Liver (tissue), 3 donors: ENCODE results near the gene EYA4.

Experiments
- HNF4G ChIP-seq: IDR thresholded peaks from 2 replicates; pipeline ENCODE4 v1.6.1; 2016; ENCODE audit warnings: antibody characterized with exemption
- REST ChIP-seq: IDR thresholded peaks from 2 replicates; pipeline ENCODE4 v1.6.1; 2016; ENCODE audit warnings: antibody characterized with exemption, mild to moderate bottlenecking
- RXRA ChIP-seq, 2 donors: IDR thresholded peaks; 2 replicates each; pipeline ENCODE4 v1.6.1; 2017 to 2018; ENCODE audit warnings: antibody characterized with exemption in 2 of 2, mild to moderate bottlenecking in 1 of 2
- SP1 ChIP-seq: IDR thresholded peaks from 2 replicates; pipeline ENCODE4 v1.6.1; 2018; ENCODE audit warnings: antibody characterized with exemption, mild to moderate bottlenecking
- TF ChIP-seq, protein P1 (sequence below): fragments of 150-350 bp; IDR thresholded peaks from 2 replicates; pipeline ENCODE4 v1.5.1; 2017; ENCODE audit warnings: improper control_type of control experiment, low read depth, low read length; ENCODE audit not compliant: missing input control
- donor health status: healthy.
- donor health status: healthy.

DNA sequence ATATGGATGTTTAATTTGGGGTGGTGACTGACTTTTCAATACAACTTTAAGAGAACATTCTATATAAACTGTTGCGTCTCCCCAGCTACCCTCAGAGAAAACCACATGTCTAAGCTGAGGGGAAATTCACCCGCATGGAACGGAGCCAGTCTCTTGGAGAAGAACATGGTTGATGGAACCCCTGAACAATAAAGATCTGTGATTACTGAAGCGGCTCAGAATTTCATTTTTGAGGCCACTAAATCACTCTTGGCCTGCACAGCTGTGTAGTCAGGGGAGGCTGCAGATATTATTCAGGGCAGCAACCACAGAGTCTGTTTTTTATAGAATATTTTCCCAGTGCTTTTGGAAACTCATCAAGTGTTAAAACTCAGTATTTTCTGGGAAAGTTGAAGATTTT is 73.8 kb downstream of the EYA4 start:
- TF ChIP-seq, protein P1, sequence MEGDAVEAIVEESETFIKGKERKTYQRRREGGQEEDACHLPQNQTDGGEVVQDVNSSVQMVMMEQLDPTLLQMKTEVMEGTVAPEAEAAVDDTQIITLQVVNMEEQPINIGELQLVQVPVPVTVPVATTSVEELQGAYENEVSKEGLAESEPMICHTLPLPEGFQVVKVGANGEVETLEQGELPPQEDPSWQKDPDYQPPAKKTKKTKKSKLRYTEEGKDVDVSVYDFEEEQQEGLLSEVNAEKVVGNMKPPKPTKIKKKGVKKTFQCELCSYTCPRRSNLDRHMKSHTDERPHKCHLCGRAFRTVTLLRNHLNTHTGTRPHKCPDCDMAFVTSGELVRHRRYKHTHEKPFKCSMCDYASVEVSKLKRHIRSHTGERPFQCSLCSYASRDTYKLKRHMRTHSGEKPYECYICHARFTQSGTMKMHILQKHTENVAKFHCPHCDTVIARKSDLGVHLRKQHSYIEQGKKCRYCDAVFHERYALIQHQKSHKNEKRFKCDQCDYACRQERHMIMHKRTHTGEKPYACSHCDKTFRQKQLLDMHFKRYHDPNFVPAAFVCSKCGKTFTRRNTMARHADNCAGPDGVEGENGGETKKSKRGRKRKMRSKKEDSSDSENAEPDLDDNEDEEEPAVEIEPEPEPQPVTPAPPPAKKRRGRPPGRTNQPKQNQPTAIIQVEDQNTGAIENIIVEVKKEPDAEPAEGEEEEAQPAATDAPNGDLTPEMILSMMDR = no peak
- TF ChIP-seq REST = no peak
- no peak for TF ChIP-seq SP1
- no peak for TF ChIP-seq HNF4G
- no peak for TF ChIP-seq RXRA (IDR thresholded peaks at IDR 0.05)
